Ascending aorta (tissue), 2 donors: ENCODE data around the gene THSD7B. TPM values are rescaled to one million over a fixed set of nuclear protein-coding genes. Genes with fewer than 3 reads are reported as not detected.

ENCODE experiments used
- DNase-seq, 2 donors: peaks; one replicate each; pipeline ENCODE4 v3.0.0-alpha.2; 2019; ENCODE audit warnings: low spot score in 2 of 2
- H3K27ac ChIP-seq, 2 donors: fragments of 200-600 bp; sonication (generic); one replicate each; pipeline ENCODE4 v1.5.1; 2016 to 2017; ENCODE audit warnings: mild to moderate bottlenecking in 1 of 2
- H3K27me3 ChIP-seq: fragments of 200-600 bp; sonication (generic); one replicate; pipeline ENCODE4 v1.5.1; 2017
- H3K36me3 ChIP-seq, 2 donors: fragments of 200-600 bp; sonication (generic); one replicate each; pipeline ENCODE4 v1.5.1; 2016
- H3K4me1 ChIP-seq, 2 donors: fragments of 200-600 bp; sonication (generic); one replicate each; pipeline ENCODE4 v1.5.1; 2016 to 2017; ENCODE audit warnings: mild to moderate bottlenecking in 1 of 2
- H3K4me3 ChIP-seq, 2 donors: fragments of 200-600 bp; sonication (generic); one replicate each; pipeline ENCODE4 v1.5.1; 2016 to 2017; ENCODE audit warnings: mild to moderate bottlenecking in 1 of 2
- H3K9me3 ChIP-seq, 2 donors: fragments of 200-600 bp; sonication (generic); one replicate each; pipeline ENCODE4 v1.5.1; 2016
- CTCF ChIP-seq, 3 experiments: fragments of 200-600 bp in 2 of 3; fragments of 450-650 bp in 1 of 3; sonication (generic) in 2 of 3; IDR thresholded peaks; one replicate each; pipeline ENCODE4 v1.5.1; 2016 to 2019; ENCODE audit warnings: antibody characterized with exemption in 3 of 3, mild to moderate bottlenecking in 1 of 3, moderate library complexity in 1 of 3
- intact Hi-C: fragments of 100-400 bp; cut with DNase I; formaldehyde crosslinking; loops from one replicate; pipeline ENCODE4 v1.15.1; 2023
- total RNA-seq: library from RNA; depleted of rRNA; stranded (reverse); fragments of >200 nt; gene quantifications from one replicate; pipeline ENCODE4 v1.1.0, GENCODE V29; 2016

THSD7B gene
- total RNA-seq, 1 donor from 2014 or later: not detected

DNA sequence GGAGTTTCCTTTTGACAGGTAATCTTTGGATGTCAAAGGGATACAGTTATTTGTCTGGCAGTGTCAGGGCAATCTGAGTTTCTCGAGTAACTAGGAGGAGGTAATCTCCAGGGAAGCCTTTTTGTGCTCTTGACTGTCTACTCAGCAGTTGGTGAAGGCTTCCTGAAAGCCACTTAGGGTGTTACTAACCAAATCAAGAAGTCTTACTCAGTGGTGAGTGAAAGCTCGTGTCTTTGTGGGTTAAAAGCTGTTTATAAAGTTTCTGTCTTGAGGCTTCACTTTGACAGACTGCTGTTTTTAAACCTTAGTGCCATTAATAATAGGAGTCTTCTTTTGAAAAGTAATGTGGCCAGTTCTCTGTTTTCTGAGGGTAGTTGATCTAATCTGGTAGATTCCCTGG lies 1.7 kb downstream of the THSD7B start:
- H3K36me3 ChIP-seq: no peaks in the 10 kb centered on the region
- H3K27me3 ChIP-seq: no peaks in the 10 kb centered on the region
- H3K4me3 ChIP-seq: peak overlapping the region; percentile 63 to 95
- intact Hi-C loops: no loop called here
- no peak overlapping the region for H3K27ac ChIP-seq
- DNase-seq: no peak
- no peaks in the 10 kb centered on the region for H3K9me3 ChIP-seq
- H3K4me1 ChIP-seq: peaks cover 0 to 4% of the 10 kb centered on the region in 2 donors
- TF ChIP-seq CTCF (IDR thresholded peaks at IDR 0.05): no peak

DNA sequence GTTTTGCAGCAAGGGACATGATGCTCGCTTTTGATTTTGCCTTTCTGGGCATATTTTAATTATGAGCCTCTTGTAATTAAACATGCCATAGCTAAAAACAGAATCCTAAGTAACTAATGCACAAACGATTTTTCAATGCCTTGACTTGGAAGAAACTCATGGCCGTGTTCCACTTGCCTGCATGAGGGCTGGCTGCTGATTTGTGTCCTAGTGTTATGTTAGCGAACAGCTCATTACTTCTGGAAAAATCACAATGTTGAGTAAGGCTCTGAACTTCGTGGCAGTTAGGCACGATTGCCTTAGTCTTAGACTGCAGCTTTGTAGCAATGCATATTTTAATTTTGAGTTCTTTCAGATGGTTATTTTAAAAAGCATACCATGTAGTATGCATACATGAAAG lies 4.5 kb downstream of the THSD7B start:
- peaks cover 0 to 4% of the 10 kb centered on the region in 2 donors for H3K4me1 ChIP-seq
- H3K27me3 ChIP-seq: no peaks in the 10 kb centered on the region
- no peaks in the 10 kb centered on the region for H3K36me3 ChIP-seq
- no peak for DNase-seq
- intact Hi-C loops: no loop called here
- H3K4me3 ChIP-seq: no peak overlapping the region
- no peaks in the 10 kb centered on the region for H3K9me3 ChIP-seq
- no peak for TF ChIP-seq CTCF (IDR thresholded peaks at IDR 0.05)
- no peak overlapping the region for H3K27ac ChIP-seq

GRCh38 chr2:136770384-136770783 lies 5.0 kb downstream of the THSD7B start:
- intact Hi-C loops: no loop called here
- no peak for DNase-seq

GRCh38 chr2:136777391-136777790 lies 12.0 kb downstream of the THSD7B start:
- intact Hi-C loops: no loop called here

More at GRCh38 chr2:136770384-136770783, 5.0 kb downstream of the THSD7B start:
- no peak for TF ChIP-seq CTCF (IDR thresholded peaks at IDR 0.05)
- Histone ChIP-seq H3K4me1 (peaks cover 0 to 4% of the 10 kb centered on the region in 2 donors), H3K27me3 (no peaks in the 10 kb centered on the region), H3K27ac (no peak overlapping the region), H3K36me3 (no peaks in the 10 kb centered on the region), H3K4me3 (no peak overlapping the region), H3K9me3 (no peaks in the 10 kb centered on the region)

DNA sequence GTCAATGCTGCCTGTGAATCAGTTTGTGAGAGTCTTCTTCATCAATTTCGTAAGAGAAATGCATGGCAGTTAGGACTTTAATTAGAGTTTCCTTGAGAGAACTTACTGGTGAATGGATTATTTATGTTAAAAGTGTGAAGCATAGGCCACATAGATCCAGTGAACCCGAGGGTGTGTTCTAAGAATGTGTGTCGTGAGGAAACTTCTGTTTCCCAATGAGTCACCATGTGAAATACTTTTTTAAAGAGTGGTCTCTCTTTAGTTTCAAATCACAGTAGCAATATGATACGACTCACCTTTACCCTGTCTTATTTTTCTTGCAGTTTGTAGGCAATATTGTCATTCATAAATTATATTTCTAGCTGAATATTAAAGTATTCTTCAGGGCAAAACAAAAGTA lies 18.5 kb downstream of the THSD7B start:
- DNase-seq: no peak
- Histone ChIP-seq H3K27me3 (no peaks in the 10 kb centered on the region), H3K36me3 (no peaks in the 10 kb centered on the region), H3K4me3 (no peak overlapping the region), H3K9me3 (no peaks in the 10 kb centered on the region), H3K27ac (no peak overlapping the region), H3K4me1 (no peaks in the 10 kb centered on the region)
- TF ChIP-seq CTCF (IDR thresholded peaks at IDR 0.05): no peak
- intact Hi-C loops: no loop called here

More at GRCh38 chr2:136777391-136777790, 12.0 kb downstream of the THSD7B start:
- no peaks in the 10 kb centered on the region for H3K4me1 ChIP-seq
- H3K9me3 ChIP-seq: no peaks in the 10 kb centered on the region
- no peak for DNase-seq
- no peak for TF ChIP-seq CTCF (IDR thresholded peaks at IDR 0.05)
- no peak overlapping the region for H3K4me3 ChIP-seq
- no peak overlapping the region for H3K27ac ChIP-seq
- no peaks in the 10 kb centered on the region for H3K36me3 ChIP-seq
- no peaks in the 10 kb centered on the region for H3K27me3 ChIP-seq

DNA sequence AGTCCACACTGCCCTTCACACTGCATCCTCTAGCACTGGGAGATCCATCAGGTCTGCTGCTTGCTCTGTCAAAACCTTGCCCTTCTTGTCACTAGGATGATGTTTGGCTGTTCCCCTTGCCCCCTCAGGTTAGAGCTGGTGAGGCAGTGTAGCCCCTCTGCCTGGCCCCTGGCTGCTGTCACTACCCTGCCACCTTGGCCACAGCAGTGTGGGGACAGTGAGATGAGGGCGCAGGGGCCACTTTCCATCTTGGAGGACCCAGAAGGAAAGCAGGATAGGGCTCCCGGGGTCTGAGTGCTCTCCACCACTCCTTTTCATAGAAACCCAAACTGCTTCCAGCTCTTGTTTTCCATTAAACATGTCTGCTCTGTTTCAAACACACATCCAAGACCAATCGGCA lies 19.9 kb downstream of the THSD7B start:
- no peak for DNase-seq
- no peaks in the 10 kb centered on the region for H3K9me3 ChIP-seq
- H3K27ac ChIP-seq: no peak overlapping the region
- intact Hi-C loops: no loop called here
- H3K36me3 ChIP-seq: no peaks in the 10 kb centered on the region
- H3K4me1 ChIP-seq: no peaks in the 10 kb centered on the region
- TF ChIP-seq CTCF (IDR thresholded peaks at IDR 0.05): no peak
- H3K4me3 ChIP-seq: no peak overlapping the region
- H3K27me3 ChIP-seq: no peaks in the 10 kb centered on the region
